Fibroblast of mammary gland (primary cell): ENCODE measurements around the gene REV1.

Experiments used
- DNase-seq: peaks from one replicate; pipeline ENCODE4 v3.0.0-alpha.2; 2010; ENCODE audit warnings: low read depth
- H3K4me3 ChIP-seq: 2 replicates; pipeline ENCODE4 v1.5.1; 2011; ENCODE audit warnings: low read depth, mild to moderate bottlenecking, low read length, moderate library complexity; ENCODE audit not compliant: control insufficient read depth
- CTCF ChIP-seq: conservative IDR thresholded peaks from 2 replicates; pipeline ENCODE4 v1.5.1; 2011; ENCODE audit warnings: low read depth, low read length, inconsistent platforms; ENCODE audit not compliant: control insufficient read depth, insufficient read depth

REV1 gene

GRCh38 chr2:99406137-99406536 is 83.7 kb downstream of the REV1 start:
- no peak overlapping the region for H3K4me3 ChIP-seq
- TF ChIP-seq CTCF = no peak
- no peak for DNase-seq

GRCh38 chr2:99404797-99405669 is 84.8 kb downstream of the REV1 start:
- H3K4me3 ChIP-seq = no peak overlapping the region
- DNase-seq = no peak
- TF ChIP-seq CTCF = no peak

- DNase-seq = no peak
- TF ChIP-seq CTCF = no peak
- no peak overlapping the region for H3K4me3 ChIP-seq
Measured at GRCh38 chr2:99404039-99404796, 85.6 kb downstream of the REV1 start.

- no peak for DNase-seq
- no peak overlapping the region for H3K4me3 ChIP-seq
- no peak for TF ChIP-seq CTCF
Measured at GRCh38 chr2:99403524-99403923, 86.3 kb downstream of the REV1 start.

- DNase-seq = peak; percentile 73
- TF ChIP-seq CTCF = no peak
- H3K4me3 ChIP-seq = no peak overlapping the region
Measured at GRCh38 chr2:99403084-99403483, 86.7 kb downstream of the REV1 start.

- no peak for DNase-seq
- no peak overlapping the region for H3K4me3 ChIP-seq
- TF ChIP-seq CTCF = no peak
Measured at GRCh38 chr2:99401841-99402240, 88.0 kb downstream of the REV1 start.
